ENCODE data around the gene IL24. TPM values are rescaled to one million over a fixed set of nuclear protein-coding genes. Genes with fewer than 3 reads are reported as not detected.

Gene IL24
- total RNA-seq, 1 donor from 2014 or later, result not detected

- no peak overlapping the region for H3K27ac Mint-ChIP-seq (ENCODE audit: unreplicated experiment)
- no peak for DNase-seq (ENCODE audit: extremely low spot score, unreplicated experiment)
- no peaks in the 10 kb centered on the region for H3K4me1 Mint-ChIP-seq (ENCODE audit: unreplicated experiment)
- peaks cover 22% of the 10 kb centered on the region for H3K9me3 Mint-ChIP-seq (ENCODE audit: unreplicated experiment)
- H3K36me3 Mint-ChIP-seq (ENCODE audit: unreplicated experiment), result no peaks in the 10 kb centered on the region
- peaks cover 32% of the 10 kb centered on the region for H3K27me3 Mint-ChIP-seq (ENCODE audit: unreplicated experiment)
- no peak overlapping the region for H3K4me3 Mint-ChIP-seq (ENCODE audit: unreplicated experiment)
- TF ChIP-seq CTCF (IDR thresholded peaks at IDR 0.05), result no peak
Measured at GRCh38 chr1:206854401-206855129, 42.7 kb upstream of the IL24 start.

GRCh38 chr1:206855859-206856258 lies 41.4 kb upstream of the IL24 start:
- no peak for TF ChIP-seq CTCF (IDR thresholded peaks at IDR 0.05)
- H3K27me3 Mint-ChIP-seq (ENCODE audit: unreplicated experiment), result peaks cover 28% of the 10 kb centered on the region
- H3K27ac Mint-ChIP-seq (ENCODE audit: unreplicated experiment), result no peak overlapping the region
- no peak overlapping the region for H3K4me3 Mint-ChIP-seq (ENCODE audit: unreplicated experiment)
- no peak for DNase-seq (ENCODE audit: extremely low spot score, unreplicated experiment)
- H3K36me3 Mint-ChIP-seq (ENCODE audit: unreplicated experiment), result no peaks in the 10 kb centered on the region
- no peaks in the 10 kb centered on the region for H3K4me1 Mint-ChIP-seq (ENCODE audit: unreplicated experiment)
- peaks cover 18% of the 10 kb centered on the region for H3K9me3 Mint-ChIP-seq (ENCODE audit: unreplicated experiment)

- H3K4me1 Mint-ChIP-seq (ENCODE audit: unreplicated experiment), result no peaks in the 10 kb centered on the region
- no peak for DNase-seq (ENCODE audit: extremely low spot score, unreplicated experiment)
- peaks cover 26% of the 10 kb centered on the region for H3K27me3 Mint-ChIP-seq (ENCODE audit: unreplicated experiment)
- TF ChIP-seq CTCF (IDR thresholded peaks at IDR 0.05), result no peak
- H3K36me3 Mint-ChIP-seq (ENCODE audit: unreplicated experiment), result no peaks in the 10 kb centered on the region
- H3K27ac Mint-ChIP-seq (ENCODE audit: unreplicated experiment), result no peak overlapping the region
- no peak overlapping the region for H3K4me3 Mint-ChIP-seq (ENCODE audit: unreplicated experiment)
- H3K9me3 Mint-ChIP-seq (ENCODE audit: unreplicated experiment), result peaks cover 12% of the 10 kb centered on the region
Measured at GRCh38 chr1:206856674-206857464, 40.4 kb upstream of the IL24 start.

- peak; percentile 19 for DNase-seq (ENCODE audit: extremely low spot score, unreplicated experiment)
- TF ChIP-seq CTCF (IDR thresholded peaks at IDR 0.05), result no peak
- no peak overlapping the region for H3K4me3 Mint-ChIP-seq (ENCODE audit: unreplicated experiment)
- no peaks in the 10 kb centered on the region for H3K36me3 Mint-ChIP-seq (ENCODE audit: unreplicated experiment)
- no peaks in the 10 kb centered on the region for H3K4me1 Mint-ChIP-seq (ENCODE audit: unreplicated experiment)
- no peaks in the 10 kb centered on the region for H3K9me3 Mint-ChIP-seq (ENCODE audit: unreplicated experiment)
- peaks cover 32% of the 10 kb centered on the region for H3K27me3 Mint-ChIP-seq (ENCODE audit: unreplicated experiment)
- H3K27ac Mint-ChIP-seq (ENCODE audit: unreplicated experiment), result no peak overlapping the region
Measured at GRCh38 chr1:206859082-206859521, 38.1 kb upstream of the IL24 start.

- peaks cover 32% of the 10 kb centered on the region for H3K27me3 Mint-ChIP-seq (ENCODE audit: unreplicated experiment)
- H3K4me3 Mint-ChIP-seq (ENCODE audit: unreplicated experiment), result no peak overlapping the region
- no peaks in the 10 kb centered on the region for H3K36me3 Mint-ChIP-seq (ENCODE audit: unreplicated experiment)
- H3K9me3 Mint-ChIP-seq (ENCODE audit: unreplicated experiment), result no peaks in the 10 kb centered on the region
- TF ChIP-seq CTCF (IDR thresholded peaks at IDR 0.05), result no peak
- DNase-seq (ENCODE audit: extremely low spot score, unreplicated experiment), result no peak
- H3K4me1 Mint-ChIP-seq (ENCODE audit: unreplicated experiment), result no peaks in the 10 kb centered on the region
- H3K27ac Mint-ChIP-seq (ENCODE audit: unreplicated experiment), result no peak overlapping the region
Measured at GRCh38 chr1:206860165-206860564, 37.1 kb upstream of the IL24 start.
